Measurements from ENCODE around the gene TMED9. TPM values are rescaled to one million over a fixed set of nuclear protein-coding genes. Genes with fewer than 3 reads are reported as not detected.

TMED9 gene
- total RNA-seq, 3 donors from 2014 or later (not counting 1 experiment from before 2014, with no cell fraction given), result 91.2 to 114 (median 94.4) TPM

GRCh38 chr5:177601577-177602457, 9.8 kb downstream of the TMED9 start:
- Histone ChIP-seq H3K4me1 (ENCODE audit: control insufficient read depth, insufficient read depth, low read length) (peaks cover 21% of the 10 kb centered on the region), H3K27me3 (ENCODE audit: control insufficient read depth, insufficient read depth, low read length) (no peaks in the 10 kb centered on the region), H3K27ac (ENCODE audit: low read length) (no peak overlapping the region), H3K9me3 (ENCODE audit: control insufficient read depth, insufficient read depth, low read length) (no peaks in the 10 kb centered on the region), H3K36me3 (ENCODE audit: control insufficient read depth, insufficient read depth, low read length) (no peaks in the 10 kb centered on the region), H3K4me3 (ENCODE audit: low read length) (no peak overlapping the region)
- WGBS (ENCODE audit: insufficient coverage), result 97% methylated on average over 9 of the region's 13 CpGs
- Mint-ChIP-seq H3K9me3 (no peaks in the 10 kb centered on the region), H3K4me3 (peak overlapping the region; percentile 92), H3K27me3 (ENCODE audit: low read depth in 2 of 2) (no peaks in the 10 kb centered on the region), H3K27ac (no peak overlapping the region), H3K36me3 (no peaks in the 10 kb centered on the region), H3K4me1 (peaks cover 29 to 47% of the 10 kb centered on the region in 2 donors)
- TF ChIP-seq, protein P1, sequence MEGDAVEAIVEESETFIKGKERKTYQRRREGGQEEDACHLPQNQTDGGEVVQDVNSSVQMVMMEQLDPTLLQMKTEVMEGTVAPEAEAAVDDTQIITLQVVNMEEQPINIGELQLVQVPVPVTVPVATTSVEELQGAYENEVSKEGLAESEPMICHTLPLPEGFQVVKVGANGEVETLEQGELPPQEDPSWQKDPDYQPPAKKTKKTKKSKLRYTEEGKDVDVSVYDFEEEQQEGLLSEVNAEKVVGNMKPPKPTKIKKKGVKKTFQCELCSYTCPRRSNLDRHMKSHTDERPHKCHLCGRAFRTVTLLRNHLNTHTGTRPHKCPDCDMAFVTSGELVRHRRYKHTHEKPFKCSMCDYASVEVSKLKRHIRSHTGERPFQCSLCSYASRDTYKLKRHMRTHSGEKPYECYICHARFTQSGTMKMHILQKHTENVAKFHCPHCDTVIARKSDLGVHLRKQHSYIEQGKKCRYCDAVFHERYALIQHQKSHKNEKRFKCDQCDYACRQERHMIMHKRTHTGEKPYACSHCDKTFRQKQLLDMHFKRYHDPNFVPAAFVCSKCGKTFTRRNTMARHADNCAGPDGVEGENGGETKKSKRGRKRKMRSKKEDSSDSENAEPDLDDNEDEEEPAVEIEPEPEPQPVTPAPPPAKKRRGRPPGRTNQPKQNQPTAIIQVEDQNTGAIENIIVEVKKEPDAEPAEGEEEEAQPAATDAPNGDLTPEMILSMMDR (IDR thresholded peaks at IDR 0.05), result no peak
- DNase-seq, result no peak
- ATAC-seq, result no peak
- intact Hi-C loops (cut with micrococcal nuclease), result no loop called here

DNA sequence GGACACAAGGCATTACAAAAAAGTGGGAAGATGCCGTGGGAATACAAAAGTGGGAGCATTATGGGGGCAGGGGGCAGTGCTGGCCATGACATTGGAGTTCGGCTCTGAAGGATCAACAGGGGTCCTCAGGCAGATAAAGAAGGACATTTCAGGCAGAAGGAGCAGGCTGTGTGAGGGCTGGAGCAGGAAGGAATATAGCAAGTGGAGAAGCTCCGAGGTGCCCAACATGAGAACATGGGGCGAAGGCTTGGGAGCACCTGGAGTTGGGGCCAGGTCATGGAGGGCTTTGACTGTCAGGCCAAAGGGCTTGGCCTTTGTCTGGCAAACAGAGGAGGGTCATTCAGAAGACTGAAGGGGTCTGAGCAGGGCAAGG, 10.4 kb downstream of the TMED9 start:
- DNase-seq (no peak), ATAC-seq (no peak)
- Mint-ChIP-seq H3K4me1 (peaks cover 29 to 47% of the 10 kb centered on the region in 2 donors), H3K27ac (no peak overlapping the region), H3K36me3 (no peaks in the 10 kb centered on the region), H3K4me3 (no peak overlapping the region), H3K27me3 (ENCODE audit: low read depth in 2 of 2) (no peaks in the 10 kb centered on the region), H3K9me3 (no peaks in the 10 kb centered on the region)
- intact Hi-C loops (cut with micrococcal nuclease), result no loop called here
- no peaks in the 10 kb centered on the region for H3K9me3 ChIP-seq (ENCODE audit: control insufficient read depth, insufficient read depth, low read length)
- H3K4me3 ChIP-seq (ENCODE audit: low read length), result no peak overlapping the region
- peaks cover 25% of the 10 kb centered on the region for H3K4me1 ChIP-seq (ENCODE audit: control insufficient read depth, insufficient read depth, low read length)
- 97% methylated on average over 4 of the region's 4 CpGs for WGBS (ENCODE audit: insufficient coverage)
- no peaks in the 10 kb centered on the region for H3K36me3 ChIP-seq (ENCODE audit: control insufficient read depth, insufficient read depth, low read length)
- H3K27me3 ChIP-seq (ENCODE audit: control insufficient read depth, insufficient read depth, low read length), result no peaks in the 10 kb centered on the region
- TF ChIP-seq, protein P1 (IDR thresholded peaks at IDR 0.05), result no peak
- no peak overlapping the region for H3K27ac ChIP-seq (ENCODE audit: low read length)

- DNase-seq (no peak), ATAC-seq (no peak)
- Mint-ChIP-seq H3K36me3 (no peaks in the 10 kb centered on the region), H3K27me3 (ENCODE audit: low read depth in 2 of 2) (no peaks in the 10 kb centered on the region), H3K4me1 (peaks cover 26 to 47% of the 10 kb centered on the region in 2 donors), H3K4me3 (no peak overlapping the region), H3K9me3 (no peaks in the 10 kb centered on the region), H3K27ac (no peak overlapping the region)
- intact Hi-C loops (cut with micrococcal nuclease), result no loop called here
- no peak overlapping the region for H3K4me3 ChIP-seq (ENCODE audit: low read length)
- no peaks in the 10 kb centered on the region for H3K36me3 ChIP-seq (ENCODE audit: control insufficient read depth, insufficient read depth, low read length)
- H3K4me1 ChIP-seq (ENCODE audit: control insufficient read depth, insufficient read depth, low read length), result peaks cover 25% of the 10 kb centered on the region
- no peaks in the 10 kb centered on the region for H3K27me3 ChIP-seq (ENCODE audit: control insufficient read depth, insufficient read depth, low read length)
- H3K27ac ChIP-seq (ENCODE audit: low read length), result no peak overlapping the region
- no peaks in the 10 kb centered on the region for H3K9me3 ChIP-seq (ENCODE audit: control insufficient read depth, insufficient read depth, low read length)
- 92% methylated on average over 8 of the region's 8 CpGs for WGBS (ENCODE audit: insufficient coverage)
- TF ChIP-seq, protein P1 (IDR thresholded peaks at IDR 0.05), result no peak
Observed at GRCh38 chr5:177603631-177604030, 11.6 kb downstream of the TMED9 start.
